Left ventricle myocardium inferior (tissue), 1 donor: Measurements from ENCODE around the gene RPL10A. TPM values are rescaled to one million over a fixed set of nuclear protein-coding genes. Genes with fewer than 3 reads are reported as not detected.
A peak's percentile ranks its signal among the peaks of the same experiment; 100 is the strongest.

Source experiments
- DNase-seq: peaks from one replicate; pipeline ENCODE4 v3.0.0-alpha.2; 2020
- H3K27ac ChIP-seq: fragments of 200-600 bp; replicated peaks from 2 replicates; pipeline ENCODE4 v1.8.0; 2021
- H3K27me3 ChIP-seq: fragments of 200-600 bp; 2 replicates; pipeline ENCODE4 v1.8.0; 2021; ENCODE audit warnings: low read depth
- H3K36me3 ChIP-seq: fragments of 200-600 bp; 2 replicates; pipeline ENCODE4 v1.8.0; 2021
- H3K4me1 ChIP-seq: fragments of 200-600 bp; 2 replicates; pipeline ENCODE4 v1.8.0; 2021
- H3K4me3 ChIP-seq: fragments of 200-600 bp; 2 replicates; pipeline ENCODE4 v1.8.0; 2021; ENCODE audit warnings: mild to moderate bottlenecking, moderate library complexity
- H3K9me3 ChIP-seq: fragments of 200-600 bp; replicated peaks from 2 replicates; pipeline ENCODE4 v1.8.0; 2021
- CTCF ChIP-seq: fragments of 200-600 bp; IDR thresholded peaks from 2 replicates; pipeline ENCODE4 v1.8.0; 2021; ENCODE audit warnings: antibody characterized with exemption, mild to moderate bottlenecking, borderline replicate concordance
- intact Hi-C: fragments of 100-400 bp; cut with micrococcal nuclease; formaldehyde crosslinking; loops from one replicate; pipeline ENCODE4 v1.11.0; 2022
- total RNA-seq: library from RNA; stranded (reverse); fragmentation: NEBNext Ultra II Directional; extraction: Animal tissue kit (Norgen Biotek cat#: 25700); gene quantifications from one replicate; pipeline ENCODE4 v1.2.1, GENCODE V29; 2021
- donor health status: DM: no; HTN: yes; CAD: no; lungs with severe emphysema.

Gene RPL10A
- total RNA-seq, 1 donor from 2014 or later, result 552 TPM

DNA sequence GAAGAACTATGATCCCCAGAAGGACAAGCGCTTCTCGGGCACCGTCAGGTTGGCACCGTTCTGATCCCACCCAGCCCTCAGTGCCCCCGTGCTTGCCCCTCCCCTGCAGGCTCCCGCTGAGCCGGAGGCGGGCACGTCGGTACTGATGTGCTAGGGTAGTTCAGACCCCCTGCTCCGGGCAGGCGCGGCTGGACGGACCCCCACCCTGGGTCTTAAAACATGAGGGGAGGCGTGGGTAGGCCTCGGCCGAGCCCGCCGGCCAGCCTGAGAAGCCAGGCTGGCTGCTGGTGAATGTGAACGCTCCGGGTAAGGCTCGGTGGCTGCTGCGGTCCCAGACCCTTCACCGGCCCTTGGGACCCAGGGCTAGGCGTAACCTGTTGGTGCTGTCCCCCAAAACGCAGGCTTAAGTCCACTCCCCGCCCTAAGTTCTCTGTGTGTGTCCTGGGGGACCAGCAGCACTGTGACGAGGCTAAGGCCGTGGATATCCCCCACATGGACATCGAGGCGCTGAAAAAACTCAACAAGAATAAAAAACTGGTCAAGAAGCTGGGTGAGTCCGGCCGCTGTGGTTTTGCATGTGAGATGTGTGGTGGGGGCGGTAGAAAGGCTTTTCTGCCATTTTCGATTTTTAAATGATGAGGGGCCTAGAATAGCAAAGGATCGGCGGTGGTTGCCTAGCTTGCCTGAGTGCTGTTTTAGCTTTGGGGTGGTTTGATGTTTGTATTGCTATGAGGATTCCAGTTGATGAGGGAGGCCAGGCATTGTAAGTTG, 964 bp downstream of the RPL10A start:
- intact Hi-C loops, result no loop called here
- Histone ChIP-seq H3K4me1 (peaks cover 59% of the 10 kb centered on the region), H3K4me3 (peak overlapping the region; percentile 78)

DNA sequence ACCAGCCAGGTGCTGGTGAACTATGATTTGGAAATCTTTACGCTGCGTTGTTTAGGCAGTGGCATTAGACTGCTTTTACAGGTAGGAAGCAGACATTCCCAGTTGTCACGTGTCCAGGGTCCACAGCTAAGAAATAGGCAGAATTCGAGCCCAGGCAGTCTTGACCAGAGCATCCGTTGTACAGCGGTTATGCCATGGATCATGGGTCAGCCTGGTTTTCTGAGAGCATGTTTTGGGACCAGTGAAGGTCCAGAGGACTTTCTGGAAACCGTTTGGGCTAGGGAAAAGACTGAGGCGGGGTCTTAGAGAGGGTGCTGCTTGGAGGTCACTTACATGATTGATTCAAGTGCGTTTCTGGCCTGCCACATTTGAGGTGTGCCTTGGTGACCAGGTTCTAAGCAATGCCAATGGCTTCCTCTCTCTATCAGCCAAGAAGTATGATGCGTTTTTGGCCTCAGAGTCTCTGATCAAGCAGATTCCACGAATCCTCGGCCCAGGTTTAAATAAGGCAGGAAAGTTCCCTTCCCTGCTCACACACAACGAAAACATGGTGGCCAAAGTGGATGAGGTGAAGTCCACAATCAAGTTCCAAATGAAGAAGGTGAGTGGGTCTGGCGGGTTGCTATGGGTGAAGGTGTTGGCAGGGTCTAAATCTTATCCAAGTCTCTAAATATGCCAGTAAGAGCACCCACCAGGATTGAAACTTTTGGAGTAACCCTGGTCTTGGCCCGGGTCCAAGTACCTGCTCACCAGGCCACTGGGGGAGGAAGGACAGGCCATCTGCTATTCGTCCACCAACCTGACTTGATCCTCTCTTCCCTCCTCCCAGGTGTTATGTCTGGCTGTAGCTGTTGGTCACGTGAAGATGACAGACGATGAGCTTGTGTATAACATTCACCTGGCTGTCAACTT, 1.8 kb downstream of the RPL10A start:
- H3K4me1 ChIP-seq, result peaks cover 59% of the 10 kb centered on the region
- no peak for DNase-seq
- intact Hi-C loops, result no loop called here

More for the DNA sequence above, 964 bp downstream of the RPL10A start:
- Histone ChIP-seq H3K36me3 (peaks cover 42% of the 10 kb centered on the region), H3K9me3 (no peaks in the 10 kb centered on the region), H3K27me3 (no peaks in the 10 kb centered on the region), H3K27ac (peak overlapping the region; percentile 85)
- no peak for TF ChIP-seq CTCF
- no peak for DNase-seq

DNA sequence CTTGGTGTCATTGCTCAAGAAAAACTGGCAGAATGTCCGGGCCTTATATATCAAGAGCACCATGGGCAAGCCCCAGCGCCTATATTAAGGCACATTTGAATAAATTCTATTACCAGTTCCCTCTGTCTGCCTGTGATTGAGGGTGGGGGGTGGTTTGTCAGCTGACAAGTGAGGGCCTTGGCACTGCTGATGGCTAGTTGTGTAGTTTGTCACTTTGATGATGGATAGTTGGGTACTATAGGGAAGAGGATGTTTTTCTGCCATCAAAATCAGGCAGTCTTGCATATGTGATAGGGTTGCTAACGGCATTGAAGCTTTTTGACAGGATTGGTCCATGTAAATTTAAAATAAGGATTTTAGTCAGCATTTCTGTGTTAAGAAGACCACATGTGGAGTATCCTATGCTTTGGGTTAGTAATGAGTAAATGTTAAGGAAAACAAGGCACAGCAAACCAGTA, 2.5 kb downstream of the RPL10A start:
- peaks cover 56% of the 10 kb centered on the region for H3K36me3 ChIP-seq
- H3K4me1 ChIP-seq, result peaks cover 59% of the 10 kb centered on the region
- no peak for TF ChIP-seq CTCF
- H3K9me3 ChIP-seq, result no peaks in the 10 kb centered on the region
- H3K4me3 ChIP-seq, result peak overlapping the region; percentile 78
- H3K27ac ChIP-seq, result no peak overlapping the region
- intact Hi-C loops, result no loop called here
- no peak for DNase-seq
- no peaks in the 10 kb centered on the region for H3K27me3 ChIP-seq

More for the DNA sequence above, 1.8 kb downstream of the RPL10A start:
- no peaks in the 10 kb centered on the region for H3K9me3 ChIP-seq
- no peak for TF ChIP-seq CTCF
- peak overlapping the region; percentile 78 for H3K4me3 ChIP-seq
- H3K27ac ChIP-seq, result peak overlapping the region; percentile 85
- no peaks in the 10 kb centered on the region for H3K27me3 ChIP-seq
- H3K36me3 ChIP-seq, result peaks cover 50% of the 10 kb centered on the region

- H3K4me1 ChIP-seq, result peaks cover 59% of the 10 kb centered on the region
- H3K27ac ChIP-seq, result peak overlapping the region; percentile 37
- no peak for TF ChIP-seq CTCF
- peaks cover 68% of the 10 kb centered on the region for H3K36me3 ChIP-seq
- DNase-seq, result no peak
- no peaks in the 10 kb centered on the region for H3K9me3 ChIP-seq
- no peak overlapping the region for H3K4me3 ChIP-seq
- intact Hi-C loops, result no loop called here
- H3K27me3 ChIP-seq, result no peaks in the 10 kb centered on the region
Measured at GRCh38 chr6:35471836-35472345, 3.7 kb downstream of the RPL10A start.

DNA sequence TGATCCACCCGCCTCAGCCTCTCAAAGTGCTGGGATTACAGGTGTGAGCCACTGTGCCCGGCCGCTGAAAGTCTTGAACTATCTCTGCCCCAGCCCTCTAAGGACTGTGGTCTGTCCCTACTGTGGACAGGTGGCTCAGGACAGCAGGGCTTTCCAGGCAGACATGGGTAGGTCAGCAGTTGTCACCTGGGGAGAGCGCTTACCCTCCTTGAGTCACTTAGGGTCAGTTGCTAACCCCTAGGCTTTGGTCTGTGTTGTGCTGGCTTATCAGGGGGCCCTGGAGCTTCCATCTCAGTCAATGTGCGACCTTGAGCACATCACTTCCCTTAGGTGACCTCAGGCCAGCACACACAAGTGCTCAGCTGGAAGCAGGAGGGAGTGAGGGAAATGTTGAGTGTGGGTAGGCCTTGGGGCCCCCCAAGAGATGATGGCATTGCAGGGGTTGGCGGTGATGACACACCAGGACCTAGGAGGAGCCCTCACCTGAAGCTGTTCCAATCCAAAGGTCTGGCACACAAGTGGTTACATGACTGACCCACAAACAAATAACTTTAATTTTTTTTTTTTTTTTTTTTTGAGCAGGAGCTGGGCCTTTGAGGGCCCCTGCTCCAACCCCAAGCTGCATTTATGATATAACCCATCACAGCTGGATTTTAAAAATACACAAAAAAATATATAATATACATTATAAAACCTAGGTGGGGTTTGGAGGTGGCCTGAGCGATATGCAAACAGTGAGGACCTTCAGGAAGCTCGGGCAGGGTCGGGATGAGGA, 5.1 kb downstream of the RPL10A start:
- DNase-seq, result no peak
- no peak for TF ChIP-seq CTCF
- Histone ChIP-seq H3K4me1 (peaks cover 53% of the 10 kb centered on the region), H3K27ac (no peak overlapping the region), H3K36me3 (peaks cover 76% of the 10 kb centered on the region), H3K9me3 (no peaks in the 10 kb centered on the region), H3K4me3 (no peak overlapping the region), H3K27me3 (no peaks in the 10 kb centered on the region)
- intact Hi-C loops, result no loop called here
